SU-DHL-6 (cell line): Measurements from ENCODE around the gene MARCKS.

ENCODE experiments used
- H2AFZ ChIP-seq: fragments of 200-600 bp; sonication (generic); 2 replicates; pipeline ENCODE4 v1.6.1; 2014; ENCODE audit warnings: low read depth, mild to moderate bottlenecking, moderate library complexity, mixed read lengths, antibody characterized with exemption, low read length; ENCODE audit not compliant: severe bottlenecking
- H3F3A ChIP-seq: fragments of 200-600 bp; shearing (Covaris generic); 2 replicates; pipeline ENCODE4 v1.6.0; 2016; ENCODE audit warnings: antibody characterized with exemption, mild to moderate bottlenecking; ENCODE audit not compliant: insufficient read depth
- H3K27ac ChIP-seq: fragments of 200-600 bp; sonication (generic); 2 replicates; pipeline ENCODE4 v1.5.1; 2016; ENCODE audit warnings: low read depth, mild to moderate bottlenecking, low read length, moderate library complexity, mixed read lengths
- H3K27me3 ChIP-seq: fragments of 200-600 bp; sonication (generic), shearing (Covaris generic); 2 replicates; pipeline ENCODE4 v1.6.0; 2014; ENCODE audit warnings: mild to moderate bottlenecking, low read length
- H3K36me3 ChIP-seq: fragments of 200-600 bp; sonication (generic); 2 replicates; pipeline ENCODE4 v1.6.1; 2014; ENCODE audit warnings: mild to moderate bottlenecking, low read length, mixed read lengths
- H3K4me2 ChIP-seq: fragments of 300-600, 200-600 bp; shearing (Covaris generic), sonication (generic); 2 replicates; pipeline ENCODE4 v1.6.0; 2014; ENCODE audit warnings: low read length, low read depth, mild to moderate bottlenecking; ENCODE audit not compliant: poor library complexity, severe bottlenecking
- H3K4me3 ChIP-seq: fragments of 200-600 bp; sonication (generic); 2 replicates; pipeline ENCODE4 v1.5.1; 2014; ENCODE audit warnings: antibody characterized with exemption, low read length, mild to moderate bottlenecking, mixed read lengths; ENCODE audit not compliant: insufficient read depth, poor library complexity, severe bottlenecking
- H3K79me2 ChIP-seq: fragments of 200-600 bp; sonication (generic); 2 replicates; pipeline ENCODE4 v1.6.1; 2014; ENCODE audit warnings: mild to moderate bottlenecking, low read length, moderate library complexity; ENCODE audit not compliant: insufficient read depth
- H3K9ac ChIP-seq: fragments of 200-600 bp; sonication (generic); 2 replicates; pipeline ENCODE4 v1.7.0; 2014; ENCODE audit warnings: mild to moderate bottlenecking, low read length
- H3K9me2 ChIP-seq: fragments of 200-600 bp; sonication (generic); replicated peaks from 2 replicates; pipeline ENCODE4 v1.6.1; 2014; ENCODE audit warnings: low read length; ENCODE audit not compliant: insufficient read depth
- H3K9me3 ChIP-seq: fragments of 200-600 bp; sonication (generic); 2 replicates; pipeline ENCODE4 v1.6.1; 2014; ENCODE audit warnings: low read length, mixed read lengths; ENCODE audit not compliant: insufficient read depth
- H4K20me1 ChIP-seq: fragments of 200-600 bp; sonication (generic); 2 replicates; pipeline ENCODE4 v1.6.1; 2014; ENCODE audit warnings: low read depth, mild to moderate bottlenecking, antibody characterized with exemption, low read length, moderate library complexity, mixed read lengths
- CTCF ChIP-seq: fragments of 200-600 bp; sonication (generic); IDR thresholded peaks from one replicate; pipeline ENCODE4 v1.5.1; 2017; ENCODE audit warnings: antibody characterized with exemption, mild to moderate bottlenecking, low read length, moderate library complexity; ENCODE audit not compliant: insufficient read depth, poor library complexity, severe bottlenecking
- EZH2phosphoT487 ChIP-seq: fragments of 200-600 bp; sonication (generic), shearing (Covaris generic); conservative IDR thresholded peaks from 2 replicates; pipeline ENCODE4 v1.6.1; 2018; ENCODE audit warnings: mild to moderate bottlenecking, antibody characterized with exemption, low read length, moderate library complexity, mixed read lengths

The MARCKS gene

GRCh38 chr6:113848280-113848679 is 8.9 kb upstream of the MARCKS start:
- H2AFZ ChIP-seq, result no peak overlapping the region
- no peak for TF ChIP-seq CTCF
- no peak for TF ChIP-seq EZH2phosphoT487

GRCh38 chr6:113848811-113849210 is 8.3 kb upstream of the MARCKS start:
- Histone ChIP-seq H3K4me2 (no peak overlapping the region), H3K9me3 (no peaks in the 10 kb centered on the region), H3K4me3 (no peak overlapping the region), H3F3A (no peaks in the 10 kb centered on the region), H2AFZ (no peak overlapping the region), H3K79me2 (no peaks in the 10 kb centered on the region), H3K27ac (no peak overlapping the region), H3K9ac (no peak overlapping the region), H4K20me1 (no peaks in the 10 kb centered on the region), H3K27me3 (no peaks in the 10 kb centered on the region), H3K36me3 (no peaks in the 10 kb centered on the region), H3K9me2 (no peaks in the 10 kb centered on the region)
- TF ChIP-seq CTCF, result no peak
- TF ChIP-seq EZH2phosphoT487, result no peak

More at GRCh38 chr6:113848280-113848679, 8.9 kb upstream of the MARCKS start:
- Histone ChIP-seq H3K4me2 (no peak overlapping the region), H3K4me3 (no peak overlapping the region), H3K27me3 (no peaks in the 10 kb centered on the region), H3K36me3 (no peaks in the 10 kb centered on the region), H3F3A (no peaks in the 10 kb centered on the region), H3K9me3 (no peaks in the 10 kb centered on the region), H3K27ac (no peak overlapping the region), H3K9ac (no peak overlapping the region), H3K9me2 (no peaks in the 10 kb centered on the region), H4K20me1 (no peaks in the 10 kb centered on the region), H3K79me2 (no peaks in the 10 kb centered on the region)

- Histone ChIP-seq H3K9ac (no peak overlapping the region), H3F3A (peaks cover 14% of the 10 kb centered on the region; the same call in 1 of the 2 replicates), H2AFZ (no peak overlapping the region), H4K20me1 (no peaks in the 10 kb centered on the region), H3K4me3 (no peak overlapping the region), H3K4me2 (no peak overlapping the region), H3K79me2 (no peaks in the 10 kb centered on the region), H3K9me2 (no peaks in the 10 kb centered on the region), H3K27me3 (no peaks in the 10 kb centered on the region), H3K9me3 (no peaks in the 10 kb centered on the region), H3K36me3 (no peaks in the 10 kb centered on the region), H3K27ac (no peak overlapping the region)
- no peak for TF ChIP-seq CTCF
- no peak for TF ChIP-seq EZH2phosphoT487
Measured at GRCh38 chr6:113853252-113853651, 3.9 kb upstream of the MARCKS start.
